NCI-H1436 (cell line): ENCODE measurements around the gene SEPTIN5.

ENCODE experiments used
- DNase-seq: peaks from one replicate; lab custom pipeline; 2025; lab: John Stamatoyannopoulos, UW

SEPTIN5 gene

GRCh38 chr22:19748991-19749664 is 34.8 kb downstream of the SEPTIN5 start:
- no peak for DNase-seq

DNA sequence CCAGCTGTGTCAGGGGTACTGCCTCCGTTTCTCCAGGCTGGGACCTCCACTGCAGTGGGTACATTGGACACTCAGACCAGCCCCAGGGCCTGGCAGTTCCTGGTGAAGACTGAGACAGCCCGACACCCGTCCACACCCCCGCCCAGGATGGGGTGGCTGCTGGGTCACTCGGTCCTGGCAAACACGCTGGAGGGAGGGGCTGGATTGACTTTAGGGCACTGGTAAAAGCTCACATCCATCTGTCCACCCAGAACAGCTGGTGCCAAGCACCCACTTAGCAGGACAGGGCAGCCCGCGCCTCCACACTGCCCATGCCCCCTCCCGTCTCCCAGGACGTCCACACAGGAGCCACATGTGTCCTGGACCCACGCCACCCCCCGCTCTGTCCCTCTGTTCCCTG is 35.6 kb downstream of the SEPTIN5 start:
- DNase-seq, result no peak

GRCh38 chr22:19750507-19751490 is 36.5 kb downstream of the SEPTIN5 start:
- no peak for DNase-seq

GRCh38 chr22:19751497-19752245 is 37.4 kb downstream of the SEPTIN5 start:
- no peak for DNase-seq

DNA sequence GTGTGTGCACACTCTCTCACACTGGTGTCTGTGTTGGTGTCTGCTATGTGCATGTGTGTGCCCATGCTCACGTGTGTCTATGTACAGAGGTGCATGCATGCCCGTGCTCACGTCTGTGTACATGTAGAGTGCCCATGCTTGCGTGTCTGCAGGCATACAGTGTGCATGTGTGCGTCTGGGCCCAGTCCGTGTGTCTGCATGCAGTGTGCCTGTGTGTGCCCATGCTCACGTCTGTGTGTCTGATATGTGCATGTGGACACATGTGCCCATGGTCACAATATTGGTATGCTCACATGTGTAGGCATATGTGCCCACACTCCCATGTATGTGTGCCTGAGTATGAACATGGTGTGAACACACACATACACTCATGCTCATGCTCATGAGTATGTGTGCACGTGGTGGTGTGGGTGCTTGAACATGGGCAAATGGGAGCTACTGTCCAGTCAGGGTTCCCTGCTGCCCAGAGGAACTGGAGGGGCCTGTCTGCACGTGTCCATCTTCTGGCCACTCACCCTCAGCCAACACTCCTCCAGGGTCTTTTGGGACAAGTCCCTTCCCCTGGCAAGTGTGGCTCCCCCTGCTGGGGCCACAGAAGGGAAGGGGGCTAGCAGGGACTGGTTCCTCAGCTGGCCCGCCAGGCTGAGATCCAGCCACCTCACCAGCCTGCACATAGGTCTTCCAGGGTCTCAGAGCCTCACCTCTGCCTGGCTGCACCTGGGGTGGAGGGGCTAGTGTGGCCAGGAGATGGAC is 39.0 kb downstream of the SEPTIN5 start:
- DNase-seq, result no peak

DNA sequence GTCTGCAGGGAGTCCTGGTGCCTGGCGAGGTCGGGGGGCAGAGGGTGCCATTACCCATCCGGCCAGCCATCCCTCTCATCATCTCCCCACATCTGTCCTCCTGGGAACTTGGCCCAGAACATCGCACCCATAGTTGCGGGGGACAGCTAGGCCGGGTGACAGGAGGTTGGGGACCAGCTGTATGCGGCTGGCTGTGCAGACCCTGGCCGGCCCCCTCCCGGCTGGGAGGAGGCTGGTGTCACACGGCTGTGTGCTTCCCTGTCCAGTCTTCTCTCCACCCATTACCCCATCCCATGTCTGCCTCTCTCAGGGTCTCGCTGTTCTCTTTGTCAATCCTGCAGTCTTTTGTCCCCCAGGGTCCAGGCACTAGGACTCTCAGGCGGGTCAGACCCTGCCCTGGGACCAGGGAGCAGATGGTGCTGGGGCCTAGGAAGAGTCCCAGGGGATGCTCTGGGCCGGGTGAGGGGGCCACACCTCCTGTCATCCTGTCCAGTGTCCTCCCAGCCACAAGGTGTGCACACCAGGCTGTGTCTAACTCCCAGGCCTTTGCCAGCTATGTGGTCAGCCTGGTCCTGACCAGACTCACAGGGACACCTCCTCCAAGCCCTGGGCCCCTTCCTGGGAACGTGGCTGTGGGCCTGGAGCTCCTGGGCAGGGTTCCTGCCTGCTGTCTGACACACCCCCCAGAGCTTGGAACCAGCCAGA is 39.8 kb downstream of the SEPTIN5 start:
- DNase-seq, result no peak

GRCh38 chr22:19754701-19755144 is 40.4 kb downstream of the SEPTIN5 start:
- no peak for DNase-seq

DNA sequence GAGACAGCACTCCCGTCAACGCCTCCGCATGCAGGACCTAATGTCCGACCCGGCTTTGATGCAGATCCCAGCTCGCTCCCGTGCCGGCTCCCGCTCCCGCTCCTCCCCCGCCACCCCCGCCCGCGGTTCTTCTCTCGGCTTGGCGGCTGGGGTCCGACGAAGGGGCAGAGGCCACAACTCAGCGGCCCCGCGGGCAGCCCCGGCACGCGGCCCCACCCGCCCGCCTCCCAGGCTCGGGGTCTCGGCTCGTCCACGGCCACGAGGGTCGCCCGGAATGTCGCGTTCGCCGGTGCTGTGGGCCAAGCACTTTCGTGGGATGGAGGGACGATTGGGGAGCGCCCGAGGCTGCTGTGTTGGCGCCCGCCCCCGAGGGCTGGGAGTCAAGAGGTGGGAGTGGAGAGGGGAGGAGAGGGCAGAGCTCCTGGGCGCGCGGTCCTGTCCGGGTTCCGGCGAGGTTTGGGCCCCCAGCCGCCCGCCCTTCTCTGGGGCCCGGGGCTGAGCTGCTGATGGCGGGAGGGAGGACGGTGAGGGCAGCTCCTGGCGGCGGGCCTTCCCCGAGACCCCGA is 40.9 kb downstream of the SEPTIN5 start:
- DNase-seq, result no peak

- DNase-seq, result no peak
Observed at GRCh38 chr22:19755722-19756287, 41.5 kb downstream of the SEPTIN5 start.

DNA sequence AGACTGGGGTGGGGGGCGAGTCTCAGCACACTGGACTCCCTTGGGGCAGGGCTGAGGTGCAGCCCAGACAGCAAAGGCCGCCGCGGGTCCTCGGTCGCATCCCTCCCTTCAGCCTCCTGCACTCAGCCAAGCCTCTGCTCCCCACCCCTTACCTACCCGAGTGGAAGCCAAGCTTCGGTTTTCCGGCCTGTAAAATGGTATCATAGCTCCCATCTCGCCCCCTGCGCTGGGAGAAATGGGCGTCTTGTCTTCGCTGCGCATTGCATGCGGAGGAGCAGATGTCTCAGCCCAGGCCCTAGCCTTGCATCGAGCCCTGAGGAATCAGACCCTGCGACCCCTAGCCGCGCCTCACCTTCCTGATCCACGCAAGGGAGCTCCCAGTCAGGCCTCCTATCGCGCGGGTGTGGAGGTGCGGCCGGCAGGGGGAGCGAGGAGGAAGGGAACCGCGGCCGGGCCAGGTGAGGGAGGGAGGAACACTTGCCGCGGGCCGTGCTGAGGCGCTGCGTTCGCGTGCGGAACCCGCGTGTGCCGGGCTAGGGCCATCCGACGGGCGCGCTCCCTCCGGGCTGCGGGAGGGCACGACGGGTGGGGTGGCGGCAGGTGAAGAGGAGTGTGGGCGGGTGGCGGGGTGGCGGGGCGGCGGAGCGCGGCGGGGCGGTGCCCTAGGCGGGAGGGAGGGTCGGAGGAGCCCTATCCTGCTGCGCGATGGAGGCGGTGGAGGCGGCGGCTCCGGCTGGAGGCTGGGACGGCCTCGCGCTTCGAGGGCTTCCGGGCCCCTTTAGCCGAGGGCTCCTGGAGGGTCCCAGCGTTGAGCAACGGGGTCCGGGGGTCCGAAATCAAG is 42.2 kb downstream of the SEPTIN5 start:
- peak; percentile 47 for DNase-seq

DNA sequence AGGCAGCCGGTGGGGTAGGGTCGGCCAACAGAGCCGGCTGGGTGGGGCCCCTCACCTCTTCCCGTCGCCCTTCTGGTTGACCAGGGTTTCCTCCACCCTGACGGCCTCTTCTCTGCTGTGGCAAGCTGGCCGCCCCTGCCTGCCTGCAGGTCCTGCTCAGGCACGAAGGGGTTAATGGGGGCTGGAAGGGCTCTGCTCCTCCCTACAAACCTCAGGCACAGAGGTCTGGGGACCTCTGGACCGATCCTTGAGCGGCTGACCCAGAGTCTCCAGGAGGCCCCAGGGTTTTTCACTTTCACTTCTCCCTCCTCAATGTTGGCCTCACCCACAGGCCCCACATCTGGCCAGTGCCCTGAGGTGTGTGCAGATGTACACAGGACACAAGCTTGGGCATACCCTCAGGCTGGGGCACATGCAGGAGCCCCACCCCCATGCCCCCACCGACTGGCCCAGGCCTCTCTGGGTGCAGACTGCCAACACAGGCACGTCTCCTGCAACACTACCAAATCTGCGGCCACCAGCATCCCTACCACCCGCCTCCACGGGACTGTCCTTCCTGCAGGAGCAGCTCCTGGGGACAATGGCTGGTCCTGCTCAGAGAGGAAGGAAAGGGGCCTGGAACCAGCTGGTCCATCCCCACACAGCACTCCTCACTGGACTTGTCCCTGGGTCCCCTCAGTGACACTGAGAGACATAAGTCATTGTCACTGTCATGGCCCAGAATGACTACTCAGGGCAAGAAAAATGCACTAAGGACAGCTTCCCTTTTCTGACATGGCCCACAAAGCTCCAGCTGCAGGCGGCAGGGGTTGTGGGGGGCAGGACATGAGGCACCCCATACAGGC is 43.1 kb downstream of the SEPTIN5 start:
- DNase-seq, result no peak

- no peak for DNase-seq
Observed at GRCh38 chr22:19757985-19758895, 43.9 kb downstream of the SEPTIN5 start.

DNA sequence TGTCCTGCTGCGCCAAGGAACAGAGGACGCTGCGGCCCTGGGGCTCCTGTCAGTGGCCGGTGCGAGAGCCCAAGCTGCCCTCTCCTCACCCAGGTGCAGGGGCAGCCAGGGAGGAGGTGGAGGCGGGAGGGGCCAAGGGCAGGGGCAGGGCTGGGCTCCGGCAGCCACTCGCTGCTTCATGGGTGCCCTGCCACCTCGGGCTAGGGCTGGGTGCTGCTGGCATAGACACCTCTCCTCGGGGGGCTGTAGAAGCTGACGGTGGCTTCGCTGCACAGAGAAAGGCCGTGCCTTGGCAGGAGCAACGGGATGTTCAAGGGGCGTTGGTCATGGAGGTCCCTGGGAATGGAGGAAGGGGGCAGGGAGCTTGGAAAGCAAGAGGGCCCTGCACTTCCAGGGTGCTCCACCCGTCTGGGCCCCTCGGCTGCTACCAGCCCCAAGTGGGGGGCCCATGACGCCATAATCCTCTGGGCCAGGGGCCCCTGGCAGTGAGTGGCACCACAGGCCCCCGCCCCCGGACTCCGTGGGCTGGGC is 44.7 kb downstream of the SEPTIN5 start:
- DNase-seq, result no peak

- no peak for DNase-seq
Observed at GRCh38 chr22:19759427-19760057, 45.2 kb downstream of the SEPTIN5 start.

DNA sequence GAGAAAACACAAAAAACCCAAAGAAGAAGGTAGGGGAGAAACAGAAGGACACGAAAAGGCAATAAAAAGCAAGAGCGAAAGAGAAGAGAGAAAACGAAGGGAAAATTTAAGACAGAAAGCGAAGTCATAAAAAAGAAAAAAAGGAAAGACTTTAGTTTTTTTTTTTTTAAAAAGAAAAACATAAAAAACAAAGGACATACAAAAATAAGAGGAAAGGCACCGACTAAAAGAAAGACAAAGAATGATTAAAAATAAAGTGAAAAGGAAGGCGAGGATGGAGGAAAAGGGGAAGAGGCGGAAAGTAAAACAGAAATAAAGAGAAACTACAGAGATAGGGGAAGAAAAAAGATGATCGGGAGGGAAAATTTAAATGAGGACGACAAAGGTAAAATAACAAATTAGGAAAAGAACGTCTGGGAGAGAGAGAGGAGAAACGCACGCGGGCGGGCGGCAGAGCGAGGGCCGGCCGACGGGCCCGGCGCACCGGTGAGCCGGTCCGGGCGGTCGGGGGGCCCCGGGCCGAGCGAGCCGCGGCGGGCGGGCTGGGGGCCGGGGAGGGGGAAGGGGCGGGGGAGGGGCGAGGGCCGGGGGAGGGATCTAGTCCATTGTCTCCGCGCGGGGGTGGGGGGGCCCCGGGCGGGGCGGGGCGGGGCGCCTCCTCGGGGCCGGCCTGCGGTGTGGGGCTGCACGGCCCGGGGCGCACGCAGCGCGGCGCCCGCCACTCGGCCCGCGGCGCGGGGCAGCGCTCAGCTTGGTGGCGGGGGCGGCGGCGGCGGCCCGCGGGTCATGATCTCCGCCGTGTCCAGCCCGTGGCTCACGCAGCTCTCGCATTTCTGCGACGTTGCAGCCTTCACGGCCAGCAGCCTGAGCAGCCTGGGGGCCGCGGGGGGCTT is 46.0 kb downstream of the SEPTIN5 start, which contains the start of gene TBX1:
TBX1 (plus strand) TSS at position 721 of the 893 bp plus-strand sequence; CDS start at position 787, 66 bp downstream.
- no peak for DNase-seq
